NT2/D1 (cell line): ENCODE data around the gene P4HA2.

Experiments used
- YY1 ChIP-seq: IDR thresholded peaks from 2 replicates; pipeline ENCODE4 v1.6.1; 2011; ENCODE audit not compliant: insufficient read length, insufficient read depth
- ZNF274 ChIP-seq: IDR thresholded peaks from 2 replicates; pipeline ENCODE4 v1.6.1; 2011; ENCODE audit warnings: mild to moderate bottlenecking, low read depth, low read length

GRCh38 chr5:132222649-132223038 lies 5.0 kb downstream of the P4HA2 start:
- TF ChIP-seq ZNF274: no peak
- no peak for TF ChIP-seq YY1
